CD4-positive, alpha-beta T cell (primary cell): ENCODE results near the gene FOXB2. TPM values are rescaled to one million over a fixed set of nuclear protein-coding genes. Genes with fewer than 3 reads are reported as not detected.

Source experiments
- ATAC-seq: fragments of 200-7000 bp; cut with Tn5 transposase; one replicate; pipeline ENCODE4 v1.10.0; 2022; ENCODE audit warnings: mild to moderate bottlenecking; ENCODE audit not compliant: poor library complexity
- CTCF ChIA-PET: fragments of 350-600 bp; sonication (Branson Sonifier 250); formaldehyde crosslinking; loops from one replicate; lab custom pipeline; 2021; ENCODE audit warnings: antibody characterized with exemption, inconsistent platforms; lab: Charles Lee
- POLR2A ChIA-PET: fragments of 350-600 bp; sonication (Branson Sonifier 250); formaldehyde crosslinking; loops from one replicate; lab custom pipeline; 2021; ENCODE audit warnings: antibody characterized with exemption, inconsistent platforms; lab: Charles Lee
- DNase-seq, 14 experiments: peaks; one replicate each; pipeline ENCODE4 v3.0.0-alpha.2; 2013 to 2020; ENCODE audit warnings: mixed read lengths in 2 of 14
- H3K27ac ChIP-seq, 2 donors: one replicate each; pipeline versions ENCODE4 v1.5.1 to v1.7.0; 2013; ENCODE audit warnings: low read length in 2 of 2, low read depth in 1 of 2, mild to moderate bottlenecking in 1 of 2
- H3K27me3 ChIP-seq, 2 experiments: 1 replicate in 1 of 2; 2 replicates in 1 of 2; pipeline versions ENCODE4 v1.6.1 to v1.7.0; 2013; ENCODE audit warnings: low read length in 2 of 2, control low read depth in 1 of 2, mild to moderate bottlenecking in 1 of 2, moderate library complexity in 1 of 2; ENCODE audit not compliant: insufficient read depth in 2 of 2, control insufficient read depth in 1 of 2
- H3K36me3 ChIP-seq: one replicate; pipeline ENCODE4 v1.6.1; 2013; ENCODE audit warnings: low read length, control low read depth; ENCODE audit not compliant: insufficient read depth
- H3K4me1 ChIP-seq: one replicate; pipeline ENCODE4 v1.6.1; 2013; ENCODE audit warnings: low read length, control low read depth; ENCODE audit not compliant: insufficient read depth
- H3K4me3 ChIP-seq: one replicate; pipeline ENCODE4 v1.5.1; 2013; ENCODE audit warnings: mild to moderate bottlenecking, low read length, moderate library complexity
- H3K9me3 ChIP-seq, 2 experiments: 1 replicate in 1 of 2; 2 replicates in 1 of 2; pipeline versions ENCODE4 v1.6.1 to v1.7.0; 2013; ENCODE audit warnings: low read length in 2 of 2, mild to moderate bottlenecking in 2 of 2, control low read depth in 1 of 2, moderate library complexity in 1 of 2; ENCODE audit not compliant: control insufficient read depth in 1 of 2, insufficient read depth in 1 of 2
- H3K27ac Mint-ChIP-seq: one replicate; pipeline ENCODE4 v1.8.0; 2020; ENCODE audit warnings: mixed read lengths
- H3K27me3 Mint-ChIP-seq: one replicate; pipeline ENCODE4 v1.8.0; 2021; ENCODE audit warnings: mixed read lengths
- H3K36me3 Mint-ChIP-seq: one replicate; pipeline ENCODE4 v1.8.0; 2021; ENCODE audit warnings: low read depth, mixed read lengths
- H3K4me1 Mint-ChIP-seq: one replicate; pipeline ENCODE4 v1.8.0; 2021; ENCODE audit warnings: low read depth, mixed read lengths
- H3K4me3 Mint-ChIP-seq: one replicate; pipeline ENCODE4 v1.8.0; 2020; ENCODE audit warnings: mild to moderate bottlenecking, mixed read lengths
- H3K9me3 Mint-ChIP-seq: one replicate; pipeline ENCODE4 v1.8.0; 2020; ENCODE audit warnings: mixed read lengths
- intact Hi-C, 2 experiments: fragments of 100-400 bp; cut with DNase I in 1 of 2; cut with micrococcal nuclease in 1 of 2; formaldehyde crosslinking; loops; one replicate each; pipeline versions ENCODE4 v1.15.1 to v1.9.0; 2023 to 2025; cut with DNase I, micrococcal nuclease
- total RNA-seq, 174 experiments: library from RNA in 2 of 174; stranded (reverse) in 2 of 174; gene quantifications; one replicate each; pipeline ENCODE4 v1.2.3 and lab custom pipeline; 2021 to 2026
- TF ChIP-seq, protein P1 (sequence below): fragments of 200-600 bp; IDR thresholded peaks from one replicate; pipeline ENCODE4 v1.8.0; 2022; ENCODE audit warnings: antibody characterized with exemption, mild to moderate bottlenecking

FOXB2 gene
- total RNA-seq, 2 experiments from 2014 or later = not detected

DNA sequence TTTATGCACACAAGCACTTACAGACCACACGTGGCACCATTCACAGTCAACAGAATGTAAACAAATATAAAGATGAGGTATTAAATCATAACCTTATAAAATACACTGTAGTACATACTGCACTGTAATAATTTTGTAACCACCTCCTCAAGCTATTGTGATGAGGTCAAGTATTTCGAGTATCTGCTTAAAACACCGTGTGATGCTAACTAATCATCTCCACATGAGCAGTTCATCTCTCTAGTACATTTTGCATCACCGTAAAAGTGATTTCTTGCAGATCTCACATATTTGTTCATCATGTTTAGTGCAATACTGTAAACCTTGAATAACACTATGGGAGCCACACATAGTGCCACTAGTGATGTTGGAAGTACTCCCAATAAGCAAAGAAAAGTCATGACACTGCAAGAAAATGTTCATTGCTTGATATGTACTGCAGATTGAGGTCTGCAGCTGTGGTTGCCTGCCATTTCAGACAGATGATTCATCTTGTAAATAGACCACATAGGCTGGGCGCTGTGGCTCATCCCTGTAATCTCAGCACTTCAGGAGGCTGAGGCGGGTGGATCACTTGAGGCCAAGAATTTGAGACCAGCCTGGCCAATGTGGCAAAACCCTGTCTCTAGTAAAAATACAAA is 44.3 kb downstream of the FOXB2 start:
- ATAC-seq (no peak), DNase-seq (no peak)
- TF ChIP-seq, protein P1, sequence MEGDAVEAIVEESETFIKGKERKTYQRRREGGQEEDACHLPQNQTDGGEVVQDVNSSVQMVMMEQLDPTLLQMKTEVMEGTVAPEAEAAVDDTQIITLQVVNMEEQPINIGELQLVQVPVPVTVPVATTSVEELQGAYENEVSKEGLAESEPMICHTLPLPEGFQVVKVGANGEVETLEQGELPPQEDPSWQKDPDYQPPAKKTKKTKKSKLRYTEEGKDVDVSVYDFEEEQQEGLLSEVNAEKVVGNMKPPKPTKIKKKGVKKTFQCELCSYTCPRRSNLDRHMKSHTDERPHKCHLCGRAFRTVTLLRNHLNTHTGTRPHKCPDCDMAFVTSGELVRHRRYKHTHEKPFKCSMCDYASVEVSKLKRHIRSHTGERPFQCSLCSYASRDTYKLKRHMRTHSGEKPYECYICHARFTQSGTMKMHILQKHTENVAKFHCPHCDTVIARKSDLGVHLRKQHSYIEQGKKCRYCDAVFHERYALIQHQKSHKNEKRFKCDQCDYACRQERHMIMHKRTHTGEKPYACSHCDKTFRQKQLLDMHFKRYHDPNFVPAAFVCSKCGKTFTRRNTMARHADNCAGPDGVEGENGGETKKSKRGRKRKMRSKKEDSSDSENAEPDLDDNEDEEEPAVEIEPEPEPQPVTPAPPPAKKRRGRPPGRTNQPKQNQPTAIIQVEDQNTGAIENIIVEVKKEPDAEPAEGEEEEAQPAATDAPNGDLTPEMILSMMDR = no peak
- ChIA-PET POLR2A (no interaction called here), CTCF (no interaction called here)
- no peak overlapping the region for H3K4me3 Mint-ChIP-seq
- H3K36me3 Mint-ChIP-seq = no peaks in the 10 kb centered on the region
- H3K27ac Mint-ChIP-seq = no peak overlapping the region
- Histone ChIP-seq H3K4me1 (no peaks in the 10 kb centered on the region), H3K27ac (no peak overlapping the region), H3K36me3 (no peaks in the 10 kb centered on the region), H3K4me3 (no peak overlapping the region), H3K27me3 (peaks cover 0 to 2% of the 10 kb centered on the region in 2 experiments), H3K9me3 (peaks cover 0 to 9% of the 10 kb centered on the region in 2 experiments)
- intact Hi-C loops = no loop called here
- H3K9me3 Mint-ChIP-seq = peaks cover 4% of the 10 kb centered on the region
- peaks cover 5% of the 10 kb centered on the region for H3K27me3 Mint-ChIP-seq
- H3K4me1 Mint-ChIP-seq = no peaks in the 10 kb centered on the region

DNA sequence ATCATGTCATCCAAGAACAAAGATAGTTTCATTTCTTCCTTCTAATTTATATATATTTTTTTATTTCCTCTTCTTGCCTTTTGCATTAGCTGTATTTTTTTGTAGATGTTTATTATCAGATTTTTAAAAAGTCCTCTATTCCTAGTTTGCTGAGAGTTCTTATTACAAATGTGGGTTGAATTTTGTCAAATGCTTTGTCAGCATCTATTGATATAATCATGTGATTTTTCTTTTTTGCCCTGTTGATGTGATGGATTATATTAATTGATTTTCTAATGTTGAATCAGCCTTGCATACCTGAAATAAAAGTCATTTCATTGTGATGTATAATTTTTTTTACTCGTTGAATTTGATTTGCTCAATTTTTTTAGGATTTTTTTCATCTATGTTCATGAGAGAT is 46.9 kb downstream of the FOXB2 start:
- Mint-ChIP-seq H3K4me1 (no peaks in the 10 kb centered on the region), H3K27me3 (peaks cover 21% of the 10 kb centered on the region), H3K36me3 (no peaks in the 10 kb centered on the region), H3K9me3 (peaks cover 4% of the 10 kb centered on the region), H3K4me3 (no peak overlapping the region), H3K27ac (no peak overlapping the region)
- CTCF ChIA-PET = no interaction called here
- intact Hi-C loops = no loop called here
- Histone ChIP-seq H3K27me3 (peaks cover 2 to 4% of the 10 kb centered on the region in 2 experiments), H3K4me3 (no peak overlapping the region), H3K27ac (no peak overlapping the region), H3K9me3 (peaks cover 0 to 5% of the 10 kb centered on the region in 2 experiments), H3K4me1 (no peaks in the 10 kb centered on the region), H3K36me3 (no peaks in the 10 kb centered on the region)
- TF ChIP-seq, protein P1 = no peak
- POLR2A ChIA-PET = no interaction called here
- no peak for ATAC-seq
- no peak for DNase-seq

Other genes with a start within 250 kb of the FOXB2 start
- gene PRUNE2, start 113.5 kb upstream of the FOXB2 start, total RNA-seq = not detected
- 10 to 100 TPM; 37.3 to 41.1 TPM for gene VPS13A, start 157.9 kb downstream of the FOXB2 start, total RNA-seq